Panc1 (cell line): ENCODE measurements around the gene EFCAB10.

Experiments
- CTCF ChIP-seq: fragments of 450-650 bp; IDR thresholded peaks from 2 replicates; pipeline ENCODE4 v1.5.1; 2017; ENCODE audit warnings: mild to moderate bottlenecking
- POLR2AphosphoS5 ChIP-seq: IDR thresholded peaks from 2 replicates; pipeline ENCODE4 v1.6.1; 2012; ENCODE audit warnings: mild to moderate bottlenecking, low read depth, low read length, moderate library complexity
- REST ChIP-seq, 2 experiments: IDR thresholded peaks; 2 replicates each; pipeline ENCODE4 v1.6.1; 2011 to 2012; ENCODE audit warnings: low read depth in 2 of 2, control low read depth in 1 of 2, low read length in 1 of 2, mild to moderate bottlenecking in 1 of 2, moderate library complexity in 1 of 2; ENCODE audit not compliant: insufficient read depth in 1 of 2
- SIN3A ChIP-seq: IDR thresholded peaks from 2 replicates; pipeline ENCODE4 v1.6.1; 2012; ENCODE audit warnings: low read depth, mild to moderate bottlenecking, low read length, moderate library complexity, borderline replicate concordance; ENCODE audit not compliant: insufficient read depth

- TF ChIP-seq POLR2AphosphoS5, result no peak
- no peak for TF ChIP-seq CTCF
- TF ChIP-seq REST (IDR thresholded peaks at IDR 0.05; ENCODE audit: insufficient read depth in 1 of 2, low read depth in 2 of 2, low read length in 1 of 2), result no peak
- no peak for TF ChIP-seq SIN3A
Observed at GRCh38 chr7:105596866-105597265, 15.6 kb upstream of the EFCAB10 start.
